PC-3 (cell line): ENCODE measurements around the gene UNC93B1. TPM values are rescaled to one million over a fixed set of nuclear protein-coding genes. Genes with fewer than 3 reads are reported as not detected.

Source experiments
- ATAC-seq: fragments of 200-7000 bp; cut with Tn5 transposase; 2 replicates; pipeline ENCODE4 v1.9.1; 2020; ENCODE audit warnings: mild to moderate bottlenecking, moderate library complexity
- BruUV-seq: library from RNA; stranded (reverse); fragments of 400-500 nt; replicated peaks from 2 replicates; lab custom pipeline; 2021; lab: Mats Ljungman, UMichigan
- CTCF ChIA-PET: fragments of 300-600 bp; sonication (Branson Sonifier 250); formaldehyde crosslinking; loops from one replicate; lab custom pipeline; 2022; ENCODE audit warnings: antibody characterized with exemption; lab: Charles Lee
- POLR2A ChIA-PET: fragments of 300-600 bp; sonication (Branson Sonifier 250); formaldehyde crosslinking; loops from one replicate; lab custom pipeline; 2022; ENCODE audit warnings: antibody characterized with exemption; ENCODE audit not compliant: unreplicated experiment; lab: Charles Lee
- DNase-seq: peaks from one replicate; pipeline ENCODE4 v3.0.0-alpha.2; 2015
- H2AFZ ChIP-seq: fragments of 300-600 bp; sonication (generic); 2 replicates; pipeline ENCODE4 v1.6.0; 2016; ENCODE audit warnings: antibody characterized with exemption, low read length
- H3F3A ChIP-seq: fragments of 300-600 bp; sonication (generic); one replicate; pipeline ENCODE4 v1.6.0; 2017; ENCODE audit warnings: antibody characterized with exemption, low read length, control low read depth, mild to moderate bottlenecking; ENCODE audit not compliant: unreplicated experiment
- H3K27ac ChIP-seq: fragments of 300-600 bp; sonication (generic); 2 replicates; pipeline ENCODE4 v1.5.1; 2016; ENCODE audit warnings: mild to moderate bottlenecking, low read length
- H3K27me3 ChIP-seq: fragments of 300-600 bp; sonication (generic); 2 replicates; pipeline ENCODE4 v1.6.1; 2016; ENCODE audit warnings: low read length, mixed read lengths
- H3K36me3 ChIP-seq: fragments of 300-600 bp; sonication (generic); 2 replicates; pipeline ENCODE4 v1.6.1; 2016; ENCODE audit warnings: low read depth, mixed run types, low read length, mixed read lengths
- H3K4me1 ChIP-seq: fragments of 300-600 bp; sonication (generic); 2 replicates; pipeline ENCODE4 v1.5.1; 2016; ENCODE audit warnings: low read length; ENCODE audit not compliant: insufficient read depth
- H3K4me2 ChIP-seq: fragments of 300-600 bp; sonication (generic); 2 replicates; pipeline ENCODE4 v1.6.0; 2016; ENCODE audit warnings: low read length
- H3K4me3 ChIP-seq: fragments of 300-600 bp; sonication (generic); 2 replicates; pipeline ENCODE4 v1.5.1; 2016; ENCODE audit warnings: mild to moderate bottlenecking, low read length, mixed read lengths
- H3K79me2 ChIP-seq: fragments of 300-600 bp; sonication (generic); 2 replicates; pipeline ENCODE4 v1.6.1; 2017; ENCODE audit warnings: low read length, mixed read lengths
- H3K9ac ChIP-seq: fragments of 300-600 bp; sonication (generic); 2 replicates; pipeline ENCODE4 v1.6.0; 2016; ENCODE audit warnings: mild to moderate bottlenecking, low read length
- H3K9me2 ChIP-seq: fragments of 300-600 bp; sonication (generic); replicated peaks from 2 replicates; pipeline ENCODE4 v1.6.1; 2016; ENCODE audit warnings: mixed run types, low read length, mixed read lengths
- H3K9me3 ChIP-seq: fragments of 300-600 bp; sonication (generic); 2 replicates; pipeline ENCODE4 v1.6.1; 2016; ENCODE audit warnings: low read length, mixed read lengths
- H4K20me1 ChIP-seq: fragments of 300-600 bp; sonication (generic); 2 replicates; pipeline ENCODE4 v1.6.1; 2016; ENCODE audit warnings: low read length, mixed read lengths
- EZH2 ChIP-seq: fragments of 300-600 bp; sonication (generic); IDR thresholded peaks from one replicate; pipeline ENCODE4 v1.6.1; 2017; ENCODE audit warnings: antibody characterized with exemption, mild to moderate bottlenecking, low read length; ENCODE audit not compliant: unreplicated experiment
- EZH2phosphoT487 ChIP-seq: fragments of 300-600 bp; sonication (generic); IDR thresholded peaks from 2 replicates; pipeline ENCODE4 v1.6.1; 2018; ENCODE audit warnings: mild to moderate bottlenecking, antibody characterized with exemption, low read length, borderline replicate concordance
- intact Hi-C: fragments of 100-400 bp; cut with micrococcal nuclease; formaldehyde crosslinking; loops from 2 replicates; pipeline ENCODE4 v1.9.0; 2023
- total RNA-seq: library from RNA; depleted of rRNA; stranded (reverse); fragments of >200 nt; gene quantifications from 2 replicates; pipeline ENCODE4 v1.2.3, GENCODE V29; 2014
- TF ChIP-seq, protein P1 (sequence below): fragments of 300-600 bp; sonication (generic); conservative IDR thresholded peaks from 2 replicates; pipeline ENCODE4 v1.5.1; 2017; ENCODE audit warnings: antibody characterized with exemption, low read depth, mild to moderate bottlenecking, low read length

Gene UNC93B1
- total RNA-seq, 1 experiment from 2014 or later = 66.8 TPM

DNA sequence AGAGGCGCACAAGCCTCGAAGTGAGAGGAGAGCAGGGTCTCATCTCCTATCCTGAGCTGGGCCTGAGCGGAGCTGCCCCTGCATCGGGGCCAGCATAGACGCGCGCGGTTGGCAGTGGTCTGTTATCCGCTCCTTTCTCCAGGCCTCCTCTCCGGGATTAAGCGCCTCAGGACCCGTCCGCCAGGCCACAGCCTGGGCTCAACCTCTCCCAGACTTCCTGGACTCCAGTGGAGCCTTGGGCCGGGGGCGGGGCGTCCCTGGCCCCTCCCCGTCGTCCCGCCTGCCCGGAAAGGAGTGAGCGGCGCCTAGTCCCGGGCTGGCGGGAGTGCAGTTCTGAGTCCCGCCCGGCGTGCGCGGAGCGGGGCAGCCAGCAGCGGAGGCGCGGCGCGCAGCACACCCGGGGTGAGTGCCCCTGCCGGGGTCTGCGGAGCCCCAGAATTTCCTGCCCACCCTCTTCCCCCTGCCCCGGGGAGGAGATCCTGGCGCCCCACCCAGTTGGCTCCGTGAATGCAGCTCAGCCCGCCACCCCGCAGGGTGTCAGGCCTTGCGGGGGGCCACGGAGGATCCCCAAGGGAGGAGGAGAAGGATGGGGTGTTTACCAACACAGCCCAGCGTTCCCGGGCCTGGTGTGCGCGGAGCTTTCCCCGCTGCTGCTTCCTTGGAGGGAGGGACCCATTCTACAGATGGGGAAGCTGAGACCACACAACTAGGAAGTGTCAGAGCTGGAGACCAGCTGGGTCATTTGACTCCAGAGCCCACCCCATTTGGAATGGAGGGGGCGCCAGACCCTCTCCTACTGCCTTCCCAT is 35.0 kb upstream of the UNC93B1 start, which contains the start of gene TCIRG1:
Gene TCIRG1 (plus strand): TSS at position 308 of the 808 bp plus-strand sequence. CDS start 2,247 bp downstream, outside the sequence.
- H3K27ac ChIP-seq = peak within 1 kb of the TSS; percentile 56
- H4K20me1 ChIP-seq = no peaks in the 10 kb centered on the region
- no peaks in the 10 kb centered on the region for H3K9me2 ChIP-seq
- H3K4me2 ChIP-seq = peak within 1 kb of the TSS; percentile 96
- peaks cover 26% of the 10 kb centered on the region for H3K4me1 ChIP-seq
- no peak for TF ChIP-seq EZH2
- TF ChIP-seq EZH2phosphoT487 = no peak
- TF ChIP-seq, protein P1, sequence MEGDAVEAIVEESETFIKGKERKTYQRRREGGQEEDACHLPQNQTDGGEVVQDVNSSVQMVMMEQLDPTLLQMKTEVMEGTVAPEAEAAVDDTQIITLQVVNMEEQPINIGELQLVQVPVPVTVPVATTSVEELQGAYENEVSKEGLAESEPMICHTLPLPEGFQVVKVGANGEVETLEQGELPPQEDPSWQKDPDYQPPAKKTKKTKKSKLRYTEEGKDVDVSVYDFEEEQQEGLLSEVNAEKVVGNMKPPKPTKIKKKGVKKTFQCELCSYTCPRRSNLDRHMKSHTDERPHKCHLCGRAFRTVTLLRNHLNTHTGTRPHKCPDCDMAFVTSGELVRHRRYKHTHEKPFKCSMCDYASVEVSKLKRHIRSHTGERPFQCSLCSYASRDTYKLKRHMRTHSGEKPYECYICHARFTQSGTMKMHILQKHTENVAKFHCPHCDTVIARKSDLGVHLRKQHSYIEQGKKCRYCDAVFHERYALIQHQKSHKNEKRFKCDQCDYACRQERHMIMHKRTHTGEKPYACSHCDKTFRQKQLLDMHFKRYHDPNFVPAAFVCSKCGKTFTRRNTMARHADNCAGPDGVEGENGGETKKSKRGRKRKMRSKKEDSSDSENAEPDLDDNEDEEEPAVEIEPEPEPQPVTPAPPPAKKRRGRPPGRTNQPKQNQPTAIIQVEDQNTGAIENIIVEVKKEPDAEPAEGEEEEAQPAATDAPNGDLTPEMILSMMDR = no peak
- no peaks in the 10 kb centered on the region for H3K27me3 ChIP-seq
- no peaks in the 10 kb centered on the region for H3F3A ChIP-seq
- no TSS peak for BruUV-seq
- no peaks in the 10 kb centered on the region for H3K9me3 ChIP-seq
- peak within 1 kb of the TSS; percentile 78 for H3K4me3 ChIP-seq
- DNase-seq = peak; percentile 89
- ChIA-PET CTCF (no interaction called here), POLR2A (no interaction called here)
- intact Hi-C loops = loop anchor here (5.0 kb wide), 1 partner anchor 83 kb away; the partner anchor contains the start of gene CHKA
- H2AFZ ChIP-seq = peak within 1 kb of the TSS; percentile 74
- H3K79me2 ChIP-seq = peaks cover 40% of the 10 kb centered on the region
- peak; percentile 79 for ATAC-seq
- peaks cover 8% of the 10 kb centered on the region for H3K36me3 ChIP-seq
- peak within 1 kb of the TSS; percentile 84 for H3K9ac ChIP-seq

DNA sequence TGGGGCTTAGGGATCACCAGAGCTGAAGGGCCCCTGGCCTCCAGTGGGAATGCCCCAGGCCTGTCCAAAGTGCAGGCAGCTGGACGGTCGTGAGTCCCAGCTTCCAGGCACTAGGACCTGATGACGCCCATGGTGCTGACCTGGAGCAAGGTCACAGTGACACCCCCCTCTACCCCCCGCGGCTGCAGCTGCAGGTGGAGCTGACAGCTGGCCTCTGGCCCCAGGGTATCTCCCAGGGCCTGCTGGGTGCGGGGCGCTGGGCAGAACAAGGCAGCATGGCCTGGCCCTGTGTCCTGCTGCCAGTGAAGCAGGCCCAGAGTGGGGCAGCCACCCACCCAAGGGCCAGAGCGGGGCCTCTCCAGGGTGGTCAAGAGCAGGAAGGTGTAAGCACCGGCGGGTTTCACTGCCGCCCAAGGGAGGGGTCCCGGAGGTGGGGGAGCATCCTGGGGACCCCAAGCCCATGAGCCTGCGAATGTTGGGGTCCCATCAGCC is 34.4 kb upstream of the UNC93B1 start:
- peak; percentile 18 for ATAC-seq
- peak overlapping the region; percentile 96 for H3K4me2 ChIP-seq
- CTCF ChIA-PET = no interaction called here
- no peaks in the 10 kb centered on the region for H3K9me2 ChIP-seq
- H3K4me1 ChIP-seq = peaks cover 26% of the 10 kb centered on the region
- H3K36me3 ChIP-seq = peaks cover 11% of the 10 kb centered on the region
- peak overlapping the region; percentile 78 for H3K4me3 ChIP-seq
- H3K79me2 ChIP-seq = peaks cover 42% of the 10 kb centered on the region
- DNase-seq = no peak
- H3K9ac ChIP-seq = peak overlapping the region; percentile 84
- no peak for TF ChIP-seq EZH2phosphoT487
- no peak for TF ChIP-seq EZH2
- TF ChIP-seq, protein P1 = no peak
- POLR2A ChIA-PET = no interaction called here
- no peaks in the 10 kb centered on the region for H4K20me1 ChIP-seq
- TSS peak; percentile 87 for BruUV-seq
- H3K27me3 ChIP-seq = no peaks in the 10 kb centered on the region
- H3K9me3 ChIP-seq = no peaks in the 10 kb centered on the region
- intact Hi-C loops = loop anchor here (5.0 kb wide), 1 partner anchor 84 kb away; the partner anchor contains the start of gene CHKA
- H2AFZ ChIP-seq = peak overlapping the region; percentile 74
- H3K27ac ChIP-seq = peak overlapping the region; percentile 7; the same call in 1 of the 2 replicates
- H3F3A ChIP-seq = no peaks in the 10 kb centered on the region
